ENCODE results near the gene MYH9.

DNA sequence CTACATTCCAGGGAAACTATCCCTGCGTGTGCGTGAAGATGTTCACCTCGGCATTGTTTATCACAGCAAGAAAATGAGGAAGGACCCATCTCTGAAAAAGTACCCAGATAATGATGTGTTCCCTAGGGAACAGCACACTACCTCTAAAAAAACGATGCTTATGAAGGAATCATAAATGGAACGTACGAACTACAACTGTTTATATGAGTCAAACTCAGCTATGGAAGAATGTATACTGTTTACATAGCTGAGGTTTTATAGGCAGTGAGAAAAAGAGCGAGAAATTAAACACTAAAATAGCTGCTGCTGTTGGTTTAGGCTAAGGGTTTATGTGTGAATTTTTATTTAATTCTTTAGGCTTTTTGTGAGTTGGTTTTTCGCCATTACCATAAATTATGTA, 85.9 kb downstream of the MYH9 start:
- TF ChIP-seq, protein P1, sequence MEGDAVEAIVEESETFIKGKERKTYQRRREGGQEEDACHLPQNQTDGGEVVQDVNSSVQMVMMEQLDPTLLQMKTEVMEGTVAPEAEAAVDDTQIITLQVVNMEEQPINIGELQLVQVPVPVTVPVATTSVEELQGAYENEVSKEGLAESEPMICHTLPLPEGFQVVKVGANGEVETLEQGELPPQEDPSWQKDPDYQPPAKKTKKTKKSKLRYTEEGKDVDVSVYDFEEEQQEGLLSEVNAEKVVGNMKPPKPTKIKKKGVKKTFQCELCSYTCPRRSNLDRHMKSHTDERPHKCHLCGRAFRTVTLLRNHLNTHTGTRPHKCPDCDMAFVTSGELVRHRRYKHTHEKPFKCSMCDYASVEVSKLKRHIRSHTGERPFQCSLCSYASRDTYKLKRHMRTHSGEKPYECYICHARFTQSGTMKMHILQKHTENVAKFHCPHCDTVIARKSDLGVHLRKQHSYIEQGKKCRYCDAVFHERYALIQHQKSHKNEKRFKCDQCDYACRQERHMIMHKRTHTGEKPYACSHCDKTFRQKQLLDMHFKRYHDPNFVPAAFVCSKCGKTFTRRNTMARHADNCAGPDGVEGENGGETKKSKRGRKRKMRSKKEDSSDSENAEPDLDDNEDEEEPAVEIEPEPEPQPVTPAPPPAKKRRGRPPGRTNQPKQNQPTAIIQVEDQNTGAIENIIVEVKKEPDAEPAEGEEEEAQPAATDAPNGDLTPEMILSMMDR (IDR thresholded peaks at IDR 0.05): no peak
- TF ChIP-seq POLR2A (IDR thresholded peaks at IDR 0.05): no peak
